Upper lobe of left lung (tissue), 6 donors: ENCODE data around the gene KCNQ4. TPM values are rescaled to one million over a fixed set of nuclear protein-coding genes. Genes with fewer than 3 reads are reported as not detected.

Experiments used
- ATAC-seq, 2 donors: fragments of 200-7000 bp; cut with Tn5 transposase; one replicate each; pipeline ENCODE4 v1.9.1; 2022; ENCODE audit warnings: mild to moderate bottlenecking in 2 of 2, moderate library complexity in 2 of 2; ENCODE audit not compliant: low FRiP score in 2 of 2
- DNase-seq, 2 donors: peaks; one replicate each; pipeline ENCODE4 v3.0.0-alpha.2; 2019 to 2020
- H3K27ac ChIP-seq, 4 donors: fragments of 200-600 bp; sonication (generic); one replicate each; pipeline ENCODE4 v1.5.1; 2016 to 2019
- H3K27me3 ChIP-seq, 4 donors: fragments of 200-600 bp; sonication (generic); one replicate each; pipeline ENCODE4 v1.5.1; 2017 to 2019
- H3K36me3 ChIP-seq, 4 donors: fragments of 200-600 bp; sonication (generic); one replicate each; pipeline ENCODE4 v1.5.1; 2016 to 2019
- H3K4me1 ChIP-seq, 4 donors: fragments of 200-600 bp; sonication (generic); one replicate each; pipeline ENCODE4 v1.5.1; 2018 to 2019
- H3K4me3 ChIP-seq, 4 donors: fragments of 200-600 bp; sonication (generic); one replicate each; pipeline ENCODE4 v1.5.1; 2017 to 2019; ENCODE audit warnings: mild to moderate bottlenecking in 2 of 4, moderate library complexity in 1 of 4
- H3K9me3 ChIP-seq, 4 donors: fragments of 200-600 bp; sonication (generic); one replicate each; pipeline ENCODE4 v1.5.1; 2018 to 2019
- EP300 ChIP-seq, 4 donors: sonication (generic); formaldehyde crosslinking; IDR thresholded peaks; one replicate each; pipeline ENCODE4 v1.5.1; 2017; ENCODE audit warnings: antibody characterized with exemption in 4 of 4, control low read depth in 2 of 4
- POLR2A ChIP-seq, 4 donors: fragments of 450-650 bp; IDR thresholded peaks; one replicate each; pipeline ENCODE4 v1.5.1; 2016 to 2017; ENCODE audit warnings: antibody characterized with exemption in 4 of 4, mild to moderate bottlenecking in 2 of 4
- POLR2AphosphoS5 ChIP-seq, 2 donors: sonication (generic); formaldehyde crosslinking; IDR thresholded peaks; one replicate each; pipeline ENCODE4 v1.5.1; 2017; ENCODE audit warnings: antibody characterized with exemption in 2 of 2
- WGBS, 2 donors: methylation state at CpG; one replicate each; pipeline ENCODE4 v1.1.5; 2017 to 2018; 5-methylcytosine and 5-hydroxymethylcytosine counted together
- total RNA-seq, 6 donors: library from RNA; depleted of rRNA in 4 of 6; stranded (reverse); fragments of >200 nt in 4 of 6; gene quantifications; one replicate each; pipeline versions ENCODE4 v1.1.0 to v1.2.1, GENCODE V29; 2016 to 2021
- TF ChIP-seq, protein P1 (sequence below), 6 experiments: fragments of 450-650 bp in 4 of 6; fragments of 200-600 bp in 2 of 6; sonication (generic) in 2 of 6; IDR thresholded peaks; one replicate each; pipeline ENCODE4 v1.5.1; 2016 to 2019; ENCODE audit warnings: antibody characterized with exemption in 6 of 6
- donor health status: DM: no; HTN: no; CAD: no; lungs with moderate emphysema.
- donor health status: DM: no; HTN: yes; CAD: no; lungs with severe emphysema.

Gene KCNQ4
- total RNA-seq, 6 donors from 2014 or later, result 0.44 to 0.89 (median 0.60) TPM; not detected in 1

DNA sequence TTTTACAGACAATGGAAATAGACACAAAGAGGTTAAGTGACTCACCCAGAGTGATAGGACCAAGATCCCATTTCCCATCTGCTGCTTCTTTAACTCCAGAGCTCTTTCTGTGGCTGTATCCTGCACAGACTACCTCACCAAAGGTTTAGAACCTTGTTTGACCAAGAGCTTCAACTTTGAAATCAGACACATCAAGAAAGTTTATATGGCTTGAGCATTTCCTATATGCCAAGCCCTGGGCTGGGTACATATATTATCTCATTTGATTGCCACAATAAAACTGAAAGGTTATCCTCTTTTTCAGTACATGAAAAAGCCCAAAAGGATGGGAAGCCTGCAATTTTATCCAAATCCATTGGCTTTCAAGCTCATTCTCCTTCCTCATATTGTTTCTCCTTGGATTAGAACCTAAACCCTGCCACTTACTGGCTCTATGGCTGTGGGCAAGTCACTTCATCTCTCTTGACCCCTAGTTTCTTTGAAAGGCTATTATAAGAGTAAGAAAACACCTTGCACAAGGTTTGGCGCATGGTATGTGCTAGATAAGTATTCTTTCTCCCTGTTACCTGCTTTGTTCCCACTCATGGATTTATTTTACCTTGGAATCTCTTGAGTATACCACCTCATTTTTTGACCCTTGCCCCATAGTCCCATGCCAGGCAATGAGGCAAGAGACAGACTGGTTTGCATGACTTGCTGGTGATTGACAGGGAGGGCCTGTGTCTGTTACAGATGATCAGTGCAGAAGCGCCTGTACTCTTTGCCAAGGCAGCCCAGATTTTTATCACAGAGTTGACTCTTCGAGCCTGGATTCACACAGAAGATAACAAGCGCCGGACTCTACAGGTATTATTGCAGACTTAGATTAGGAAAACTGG lies 34.5 kb upstream of the KCNQ4 start:
- DNase-seq (no peak), ATAC-seq (no peak)
- Histone ChIP-seq H3K9me3 (no peaks in the 10 kb centered on the region), H3K4me1 (peaks cover 0 to 7% (median 3%) of the 10 kb centered on the region in 4 donors), H3K27me3 (no peaks in the 10 kb centered on the region), H3K27ac (no peak overlapping the region), H3K36me3 (peaks cover 12 to 54% (median 40%) of the 10 kb centered on the region in 4 donors), H3K4me3 (no peak overlapping the region)
- TF ChIP-seq POLR2A (IDR thresholded peaks at IDR 0.05) (no peak), POLR2AphosphoS5 (IDR thresholded peaks at IDR 0.05) (no peak), EP300 (IDR thresholded peaks at IDR 0.05) (no peak)
- TF ChIP-seq, protein P1, sequence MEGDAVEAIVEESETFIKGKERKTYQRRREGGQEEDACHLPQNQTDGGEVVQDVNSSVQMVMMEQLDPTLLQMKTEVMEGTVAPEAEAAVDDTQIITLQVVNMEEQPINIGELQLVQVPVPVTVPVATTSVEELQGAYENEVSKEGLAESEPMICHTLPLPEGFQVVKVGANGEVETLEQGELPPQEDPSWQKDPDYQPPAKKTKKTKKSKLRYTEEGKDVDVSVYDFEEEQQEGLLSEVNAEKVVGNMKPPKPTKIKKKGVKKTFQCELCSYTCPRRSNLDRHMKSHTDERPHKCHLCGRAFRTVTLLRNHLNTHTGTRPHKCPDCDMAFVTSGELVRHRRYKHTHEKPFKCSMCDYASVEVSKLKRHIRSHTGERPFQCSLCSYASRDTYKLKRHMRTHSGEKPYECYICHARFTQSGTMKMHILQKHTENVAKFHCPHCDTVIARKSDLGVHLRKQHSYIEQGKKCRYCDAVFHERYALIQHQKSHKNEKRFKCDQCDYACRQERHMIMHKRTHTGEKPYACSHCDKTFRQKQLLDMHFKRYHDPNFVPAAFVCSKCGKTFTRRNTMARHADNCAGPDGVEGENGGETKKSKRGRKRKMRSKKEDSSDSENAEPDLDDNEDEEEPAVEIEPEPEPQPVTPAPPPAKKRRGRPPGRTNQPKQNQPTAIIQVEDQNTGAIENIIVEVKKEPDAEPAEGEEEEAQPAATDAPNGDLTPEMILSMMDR (IDR thresholded peaks at IDR 0.05), result no peak
- WGBS, 2 donors, result 93% methylated on average over 5 of the region's 5 CpGs

DNA sequence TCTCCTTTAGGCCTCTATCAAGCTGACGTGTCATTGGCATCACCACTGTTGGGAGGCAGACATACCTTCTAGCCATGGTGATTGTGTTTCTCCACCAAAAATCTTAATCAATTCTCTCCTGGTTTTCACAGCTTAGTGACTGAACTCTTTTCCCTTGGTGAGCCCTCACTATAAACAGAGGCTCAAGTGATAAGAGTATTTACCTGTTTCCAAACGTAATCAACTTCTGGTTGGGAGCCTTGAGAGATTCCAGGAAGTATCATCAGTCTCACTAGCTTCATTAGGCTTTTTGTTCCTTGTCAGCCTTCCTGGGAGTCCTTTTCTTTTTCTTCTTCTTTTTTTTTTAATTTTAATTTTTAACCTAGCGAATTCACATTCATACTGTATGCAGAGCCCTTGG lies 33.8 kb upstream of the KCNQ4 start:
- DNase-seq (no peak), ATAC-seq (no peak)
- Histone ChIP-seq H3K4me1 (peaks cover 0 to 11% (median 10%) of the 10 kb centered on the region in 4 donors), H3K27me3 (no peaks in the 10 kb centered on the region), H3K36me3 (peaks cover 12 to 62% (median 45%) of the 10 kb centered on the region in 4 donors), H3K27ac (no peak overlapping the region), H3K9me3 (no peaks in the 10 kb centered on the region), H3K4me3 (no peak overlapping the region)
- WGBS, 2 donors, result 76 to 93% methylated on average over 3 of the region's 3 CpGs
- TF ChIP-seq POLR2AphosphoS5 (IDR thresholded peaks at IDR 0.05) (no peak), EP300 (IDR thresholded peaks at IDR 0.05) (no peak), POLR2A (IDR thresholded peaks at IDR 0.05) (no peak)
- TF ChIP-seq, protein P1 (IDR thresholded peaks at IDR 0.05), result no peak

DNA sequence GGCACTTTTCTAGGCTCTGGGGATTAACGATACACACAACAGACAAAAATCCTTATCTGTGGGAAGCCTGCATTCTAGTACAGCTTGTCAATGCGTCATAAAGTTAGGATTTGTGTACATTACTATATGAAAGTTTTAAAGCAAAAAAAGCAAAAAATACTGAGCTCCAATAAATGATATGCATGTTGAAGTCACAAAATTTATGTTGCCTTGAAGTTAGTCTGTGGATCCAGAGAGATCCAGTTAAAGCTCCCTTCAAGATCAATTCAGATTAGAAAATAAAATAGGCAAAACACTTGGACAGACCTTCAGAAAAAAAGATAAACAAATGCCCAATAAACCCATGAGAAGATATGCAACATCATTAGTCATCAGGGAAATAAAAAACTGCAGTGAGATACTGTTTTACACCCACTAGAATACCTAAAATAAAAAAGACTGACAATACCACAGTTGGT lies 33.1 kb upstream of the KCNQ4 start:
- ATAC-seq (no peak), DNase-seq (no peak)
- Histone ChIP-seq H3K27ac (no peak overlapping the region), H3K4me1 (peaks cover 0 to 16% (median 13%) of the 10 kb centered on the region in 4 donors), H3K9me3 (no peaks in the 10 kb centered on the region), H3K36me3 (peaks cover 16 to 67% (median 48%) of the 10 kb centered on the region in 4 donors), H3K27me3 (no peaks in the 10 kb centered on the region), H3K4me3 (no peak overlapping the region)
- TF ChIP-seq POLR2AphosphoS5 (IDR thresholded peaks at IDR 0.05) (no peak), EP300 (IDR thresholded peaks at IDR 0.05) (no peak), POLR2A (IDR thresholded peaks at IDR 0.05) (no peak)
- TF ChIP-seq, protein P1 (IDR thresholded peaks at IDR 0.05), result no peak
- WGBS, 2 donors, result 95 to 100% methylated on average over 2 of the region's 2 CpGs

DNA sequence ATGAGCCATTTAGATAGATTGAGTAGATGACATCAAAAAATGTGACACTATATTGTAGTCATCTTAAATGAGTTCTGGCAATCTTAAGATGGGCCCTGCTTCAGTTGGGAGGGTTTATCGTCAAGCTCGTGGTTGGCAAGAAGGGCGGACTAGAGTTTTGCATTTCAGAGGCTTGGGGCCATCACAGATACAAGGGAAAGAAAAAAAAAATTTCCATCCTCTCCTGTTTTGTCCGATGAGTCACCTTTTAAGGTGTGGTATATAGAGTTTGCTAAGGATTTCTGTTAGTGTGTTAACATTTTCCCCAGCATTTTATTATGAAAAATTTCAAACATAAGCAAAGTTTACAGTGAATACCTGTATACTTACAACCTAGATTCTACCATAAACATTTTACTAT lies 31.8 kb upstream of the KCNQ4 start:
- WGBS, 2 donors, result 85 to 97% methylated on average over 4 of the region's 4 CpGs
- TF ChIP-seq EP300 (IDR thresholded peaks at IDR 0.05) (no peak), POLR2AphosphoS5 (IDR thresholded peaks at IDR 0.05) (no peak), POLR2A (IDR thresholded peaks at IDR 0.05) (no peak)
- TF ChIP-seq, protein P1 (IDR thresholded peaks at IDR 0.05), result no peak
- no peak overlapping the region for H3K27ac ChIP-seq
- H3K4me3 ChIP-seq, result no peak overlapping the region
- peaks cover 16 to 77% (median 59%) of the 10 kb centered on the region in 4 donors for H3K36me3 ChIP-seq
- DNase-seq, result no peak
- ATAC-seq, result no peak
- no peaks in the 10 kb centered on the region for H3K9me3 ChIP-seq
- peaks cover 0 to 16% (median 13%) of the 10 kb centered on the region in 4 donors for H3K4me1 ChIP-seq
- H3K27me3 ChIP-seq, result no peaks in the 10 kb centered on the region
